Measurements from ENCODE around the gene PCDH15. TPM values are rescaled to one million over a fixed set of nuclear protein-coding genes. Genes with fewer than 3 reads are reported as not detected.

PCDH15 gene
- total RNA-seq, 3 donors from 2014 or later, result 0.38 TPM; not detected in 2

GRCh38 chr10:54826994-54827560, 26.0 kb upstream of the PCDH15 start:
- ATAC-seq (no peak), DNase-seq (no peak)
- Histone ChIP-seq H3K36me3 (ENCODE audit: low read depth) (no peaks in the 10 kb centered on the region), H3K4me1 (ENCODE audit: low read depth) (no peaks in the 10 kb centered on the region), H3K9me3 (no peaks in the 10 kb centered on the region), H3K4me3 (no peak overlapping the region)
- intact Hi-C loops (cut with DNase I, micrococcal nuclease), result no loop called here
- no peak for TF ChIP-seq CTCF (IDR thresholded peaks at IDR 0.05)

DNA sequence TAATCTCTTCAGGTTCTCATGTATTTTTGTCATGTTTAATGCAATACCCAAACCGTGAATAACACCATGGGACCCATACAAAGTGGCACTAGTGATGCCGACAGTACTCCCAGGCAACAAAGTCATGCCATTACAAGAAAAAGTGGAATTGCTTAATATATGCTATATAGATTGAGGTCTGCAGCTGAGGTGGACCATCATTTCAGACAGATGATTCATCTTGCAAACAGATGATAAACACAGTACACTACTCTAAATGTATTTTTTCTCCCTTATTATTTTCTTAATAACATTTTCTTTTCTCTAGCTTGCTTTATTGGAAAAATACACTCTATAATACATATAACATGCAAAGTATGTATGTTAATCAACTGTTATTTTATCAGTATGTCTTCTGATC, 14.6 kb upstream of the PCDH15 start:
- intact Hi-C loops (cut with DNase I, micrococcal nuclease), result no loop called here
- TF ChIP-seq CTCF (IDR thresholded peaks at IDR 0.05), result no peak

GRCh38 chr10:54808186-54808935, 7.3 kb upstream of the PCDH15 start:
- Histone ChIP-seq H3K4me3 (no peak overlapping the region), H3K4me1 (ENCODE audit: low read depth) (no peaks in the 10 kb centered on the region), H3K36me3 (ENCODE audit: low read depth) (no peaks in the 10 kb centered on the region), H3K9me3 (no peaks in the 10 kb centered on the region)
- TF ChIP-seq CTCF (IDR thresholded peaks at IDR 0.05), result no peak
- DNase-seq (no peak), ATAC-seq (no peak)
- intact Hi-C loops (cut with DNase I, micrococcal nuclease), result no loop called here

More for the DNA sequence above, 14.6 kb upstream of the PCDH15 start:
- ATAC-seq, result no peak
- no peaks in the 10 kb centered on the region for H3K36me3 ChIP-seq (ENCODE audit: low read depth)
- no peaks in the 10 kb centered on the region for H3K4me1 ChIP-seq (ENCODE audit: low read depth)
- no peak overlapping the region for H3K4me3 ChIP-seq
- DNase-seq, result no peak
- H3K9me3 ChIP-seq, result no peaks in the 10 kb centered on the region

- no peaks in the 10 kb centered on the region for H3K36me3 ChIP-seq (ENCODE audit: low read depth)
- H3K4me3 ChIP-seq, result no peak overlapping the region
- no peak for DNase-seq
- no peaks in the 10 kb centered on the region for H3K9me3 ChIP-seq
- no peaks in the 10 kb centered on the region for H3K4me1 ChIP-seq (ENCODE audit: low read depth)
- intact Hi-C loops (cut with DNase I, micrococcal nuclease), result no loop called here
- ATAC-seq, result no peak
- no peak for TF ChIP-seq CTCF (IDR thresholded peaks at IDR 0.05)
These were observed 1.5 kb downstream of the PCDH15 start for GRCh38 chr10:54799506-54799905.

- intact Hi-C loops (cut with DNase I, micrococcal nuclease), result no loop called here
- no peak for ATAC-seq
These were observed 3.3 kb downstream of the PCDH15 start for GRCh38 chr10:54797636-54798321.

More at GRCh38 chr10:54797636-54798321, 3.3 kb downstream of the PCDH15 start:
- Histone ChIP-seq H3K36me3 (ENCODE audit: low read depth) (no peaks in the 10 kb centered on the region), H3K9me3 (no peaks in the 10 kb centered on the region), H3K4me1 (ENCODE audit: low read depth) (no peaks in the 10 kb centered on the region), H3K4me3 (no peak overlapping the region)
- TF ChIP-seq CTCF (IDR thresholded peaks at IDR 0.05), result no peak
- DNase-seq, result no peak

Data from mucosa of descending colon (tissue), 3 donors.